ENCODE measurements around the gene CTRB2.

The CTRB2 gene

DNA sequence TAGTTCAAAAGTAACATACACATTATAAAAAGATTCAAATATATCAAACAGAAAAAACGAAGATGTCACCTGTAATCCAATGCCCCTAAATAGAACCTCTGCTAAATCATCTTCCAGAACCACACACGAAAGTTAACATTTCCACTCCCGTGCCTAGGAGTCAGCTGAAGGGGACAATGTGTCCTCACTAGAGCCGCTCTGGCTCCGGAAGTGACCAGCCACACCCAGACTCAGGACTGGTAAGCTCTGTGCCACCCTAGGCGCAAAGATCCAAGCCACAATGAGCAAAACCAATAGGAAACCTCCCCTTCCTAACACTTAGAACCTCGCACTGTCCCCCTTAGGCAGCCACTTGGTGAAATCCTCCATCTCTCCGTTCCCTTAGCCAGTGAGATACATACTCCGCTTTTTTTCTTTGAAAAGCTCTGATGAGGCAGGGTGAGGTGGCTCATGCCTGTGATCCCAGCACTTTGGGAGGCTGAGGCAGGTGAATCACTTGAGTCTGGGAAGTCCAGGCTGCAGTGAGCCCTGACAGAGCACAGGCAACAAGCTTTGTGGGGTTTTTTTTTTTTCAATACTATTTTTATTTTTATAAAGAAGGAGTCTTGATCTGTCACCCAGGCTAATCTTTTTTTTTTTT lies 23.6 kb upstream of the CTRB2 start:
- Histone ChIP-seq H3K4me1 (peaks cover 0 to 5% (median 0%) of the 10 kb centered on the region in 10 experiments; a peak in 2 of 20 replicates), H3K4me2 (no peak overlapping the region), H3K4me3 (no peak overlapping the region), H3K27me3 (peaks cover 0 to 97% (median 0%) of the 10 kb centered on the region in 11 experiments; a peak in 7 of 22 replicates), H3K27ac (no peak overlapping the region), H3K36me3 (no peaks in the 10 kb centered on the region), H3K9me3 (replicated peaks in 1 of 11) (no peaks in the 10 kb centered on the region), H4K20me1 (peaks cover 0 to 93% (median 0%) of the 10 kb centered on the region in 11 experiments; a peak in 8 of 22 replicates), H3K9ac (no peak overlapping the region)
- no peak for TF ChIP-seq Cebpa-rat (IDR thresholded peaks at IDR 0.05)

GRCh38 chr16:75229172-75230031 lies 22.4 kb upstream of the CTRB2 start:
- H3K27ac ChIP-seq = no peak overlapping the region
- no peak overlapping the region for H3K4me2 ChIP-seq
- peaks cover 0 to 90% (median 0%) of the 10 kb centered on the region in 11 experiments; a peak in 7 of 22 replicates for H4K20me1 ChIP-seq
- no peaks in the 10 kb centered on the region for H3K9me3 ChIP-seq (replicated peaks in 1 of 11)
- TF ChIP-seq Cebpa-rat (IDR thresholded peaks at IDR 0.05) = no peak
- peaks cover 0 to 97% (median 0%) of the 10 kb centered on the region in 11 experiments; a peak in 7 of 22 replicates for H3K27me3 ChIP-seq
- no peak overlapping the region for H3K9ac ChIP-seq
- H3K4me3 ChIP-seq = no peak overlapping the region
- H3K4me1 ChIP-seq = peaks cover 0 to 5% (median 0%) of the 10 kb centered on the region in 10 experiments; a peak in 2 of 20 replicates
- H3K36me3 ChIP-seq = no peaks in the 10 kb centered on the region

DNA sequence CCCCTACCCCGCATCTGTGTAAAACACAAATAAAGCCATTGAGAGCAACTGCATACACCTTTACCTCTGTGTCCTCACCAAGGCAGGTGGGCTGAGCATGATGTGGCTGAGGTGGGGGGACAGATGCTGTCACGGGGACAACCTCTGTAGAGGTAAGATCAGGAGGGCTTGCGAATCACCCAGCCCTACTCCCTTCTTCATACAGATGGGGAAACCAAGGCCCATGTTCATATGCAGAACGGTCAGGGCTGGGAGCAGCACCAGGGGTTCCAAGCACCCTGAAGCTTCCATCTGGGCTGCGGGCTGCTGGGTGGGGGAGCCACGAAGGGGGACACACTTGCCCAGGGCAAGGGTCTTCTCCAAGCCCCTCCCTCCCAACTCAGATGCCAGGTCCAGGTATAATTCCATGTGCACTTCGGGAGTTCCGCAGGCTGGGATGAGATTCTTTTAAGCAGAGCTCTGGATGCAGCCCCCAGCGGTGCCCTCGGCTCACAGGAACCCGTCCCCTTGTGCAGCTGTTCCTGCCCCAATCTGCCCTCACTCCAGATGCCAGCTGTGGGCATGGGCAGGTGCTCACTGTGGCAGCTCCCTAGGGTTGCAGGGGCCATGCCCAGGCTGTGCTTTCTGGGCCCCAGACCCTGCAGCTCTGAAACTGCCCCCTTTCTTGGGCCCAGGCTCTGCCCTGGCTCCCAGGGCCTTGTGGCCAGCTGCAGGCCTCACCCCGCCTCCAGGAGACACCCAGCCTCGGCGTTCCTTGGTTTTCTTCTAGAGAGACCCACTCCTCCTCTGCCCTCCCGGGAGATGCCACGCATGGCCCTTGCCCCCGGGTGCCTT lies 21.4 kb upstream of the CTRB2 start:
- no peak for TF ChIP-seq Cebpa-rat (IDR thresholded peaks at IDR 0.05)
- Histone ChIP-seq H3K9me3 (replicated peaks in 1 of 11) (no peaks in the 10 kb centered on the region), H3K4me1 (peaks cover 0 to 5% (median 0%) of the 10 kb centered on the region in 10 experiments; a peak in 1 of 20 replicates), H3K27ac (no peak overlapping the region), H3K4me2 (peak overlapping the region in 1 of 11 experiments; percentile 21; a peak in 1 of 22 replicates), H3K27me3 (peaks cover 0 to 91% (median 0%) of the 10 kb centered on the region in 11 experiments; a peak in 7 of 22 replicates), H3K36me3 (no peaks in the 10 kb centered on the region), H4K20me1 (peaks cover 0 to 84% (median 0%) of the 10 kb centered on the region in 11 experiments; a peak in 6 of 22 replicates), H3K9ac (no peak overlapping the region), H3K4me3 (no peak overlapping the region)

- Histone ChIP-seq H3K27ac (no peak overlapping the region), H4K20me1 (peaks cover 0 to 76% (median 0%) of the 10 kb centered on the region in 11 experiments; a peak in 6 of 22 replicates), H3K4me1 (peaks cover 0 to 5% (median 0%) of the 10 kb centered on the region in 10 experiments; a peak in 1 of 20 replicates), H3K9ac (no peak overlapping the region), H3K4me3 (no peak overlapping the region), H3K4me2 (no peak overlapping the region), H3K36me3 (no peaks in the 10 kb centered on the region), H3K9me3 (replicated peaks in 1 of 11) (no peaks in the 10 kb centered on the region), H3K27me3 (peaks cover 0 to 83% (median 0%) of the 10 kb centered on the region in 11 experiments; a peak in 7 of 22 replicates)
- TF ChIP-seq Cebpa-rat (IDR thresholded peaks at IDR 0.05) = no peak
Measured at GRCh38 chr16:75227361-75228142, 20.6 kb upstream of the CTRB2 start.

DNA sequence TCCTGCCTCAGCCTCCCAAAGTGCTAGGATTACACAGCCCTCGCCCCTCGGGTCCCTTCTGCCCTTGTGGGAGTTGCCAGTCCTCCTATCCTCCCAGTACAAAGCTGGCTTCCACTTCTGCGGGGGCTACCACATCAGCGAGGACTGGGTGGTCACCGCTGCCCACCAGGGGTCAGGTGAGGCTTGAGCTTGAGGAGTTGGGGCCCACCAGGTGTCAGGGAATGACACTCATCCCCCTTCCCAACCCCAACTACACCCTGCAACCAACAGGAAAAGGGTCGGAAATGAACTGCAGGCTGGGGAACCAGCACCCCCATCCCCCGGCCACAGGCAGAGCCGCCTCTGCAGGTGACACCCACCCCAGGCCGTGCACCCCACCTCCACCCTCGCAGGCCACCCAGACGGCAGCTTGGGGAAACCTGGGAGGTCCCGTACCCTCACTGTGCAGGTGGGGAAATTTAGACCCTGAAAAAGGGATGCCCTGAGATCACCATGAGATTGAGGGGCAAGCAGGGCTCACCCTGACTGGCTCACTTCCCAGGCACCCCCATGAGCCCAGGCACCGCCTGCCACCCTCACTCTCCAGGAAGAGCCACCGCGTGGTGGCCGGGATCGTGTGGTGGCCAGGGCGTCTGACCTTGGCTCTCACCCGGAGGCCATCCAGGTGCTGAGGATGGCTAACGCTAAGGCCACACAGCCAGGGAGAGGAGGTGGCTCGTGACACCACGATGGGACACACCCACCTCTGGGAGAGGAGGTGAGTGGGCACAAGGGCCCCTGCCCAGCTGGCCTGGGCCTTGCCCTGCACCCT lies 19.8 kb upstream of the CTRB2 start:
- no peak overlapping the region for H3K9ac ChIP-seq
- no peak overlapping the region for H3K4me3 ChIP-seq
- peaks cover 0 to 75% (median 0%) of the 10 kb centered on the region in 11 experiments; a peak in 6 of 22 replicates for H4K20me1 ChIP-seq
- H3K9me3 ChIP-seq (replicated peaks in 1 of 11) = no peaks in the 10 kb centered on the region
- peaks cover 0 to 75% (median 0%) of the 10 kb centered on the region in 11 experiments; a peak in 7 of 22 replicates for H3K27me3 ChIP-seq
- TF ChIP-seq Cebpa-rat (IDR thresholded peaks at IDR 0.05) = no peak
- no peak overlapping the region for H3K27ac ChIP-seq
- H3K4me2 ChIP-seq = no peak overlapping the region
- peaks cover 0 to 5% (median 0%) of the 10 kb centered on the region in 10 experiments; a peak in 1 of 20 replicates for H3K4me1 ChIP-seq
- H3K36me3 ChIP-seq = no peaks in the 10 kb centered on the region

GRCh38 chr16:75225678-75226515 lies 18.9 kb upstream of the CTRB2 start:
- Histone ChIP-seq H3K9me3 (replicated peaks in 1 of 11) (no peaks in the 10 kb centered on the region), H3K27ac (no peak overlapping the region), H3K9ac (no peak overlapping the region), H3K36me3 (no peaks in the 10 kb centered on the region), H3K4me1 (peaks cover 0 to 5% (median 0%) of the 10 kb centered on the region in 10 experiments; a peak in 1 of 20 replicates), H3K4me3 (no peak overlapping the region), H3K27me3 (peaks cover 0 to 66% (median 0%) of the 10 kb centered on the region in 11 experiments; a peak in 7 of 22 replicates), H4K20me1 (peaks cover 0 to 67% (median 0%) of the 10 kb centered on the region in 11 experiments; a peak in 6 of 22 replicates), H3K4me2 (no peak overlapping the region)
- TF ChIP-seq Cebpa-rat (IDR thresholded peaks at IDR 0.05) = no peak

- peaks cover 0 to 66% (median 0%) of the 10 kb centered on the region in 11 experiments; a peak in 6 of 22 replicates for H3K27me3 ChIP-seq
Measured at GRCh38 chr16:75225092-75225491, 18.1 kb upstream of the CTRB2 start.

More at GRCh38 chr16:75225092-75225491, 18.1 kb upstream of the CTRB2 start:
- no peak overlapping the region for H3K9ac ChIP-seq
- H3K4me2 ChIP-seq = no peak overlapping the region
- H3K4me1 ChIP-seq = peaks cover 0 to 7% (median under 1%) of the 10 kb centered on the region in 10 experiments; a peak in 4 of 20 replicates
- H3K36me3 ChIP-seq = no peaks in the 10 kb centered on the region
- H4K20me1 ChIP-seq = peaks cover 0 to 59% (median 0%) of the 10 kb centered on the region in 11 experiments; a peak in 6 of 22 replicates
- H3K27ac ChIP-seq = no peak overlapping the region
- TF ChIP-seq Cebpa-rat (IDR thresholded peaks at IDR 0.05) = no peak
- H3K4me3 ChIP-seq = no peak overlapping the region
- H3K9me3 ChIP-seq (replicated peaks in 1 of 11) = no peaks in the 10 kb centered on the region

All from BLaER1 treated with 17β-estradiol and CSF1 and Interleukin-3, amounts not matched to agents 10 nM and 100 nM (cell line).